HEK293 (cell line): ENCODE results near the gene CDT1.

Experiments
- MEIS1 ChIP-seq: sonication (generic); formaldehyde crosslinking; IDR thresholded peaks from 2 replicates; pipeline ENCODE4 v1.8.1; 2022; ENCODE audit warnings: missing genetic modification reagents, mild to moderate bottlenecking, borderline replicate concordance
- ZNF214 ChIP-seq: fragments of 450-650 bp; formaldehyde crosslinking; IDR thresholded peaks from 2 replicates; pipeline ENCODE4 v1.5.1; 2017; ENCODE audit warnings: missing biosample characterization, mild to moderate bottlenecking, missing genetic modification characterization, borderline replicate concordance
- ZNF416 ChIP-seq: fragments of 450-650 bp; formaldehyde crosslinking; IDR thresholded peaks from 2 replicates; pipeline ENCODE4 v1.5.1; 2016; ENCODE audit warnings: missing biosample characterization, missing genetic modification characterization
- ZNF549 ChIP-seq: fragments of 450-650 bp; IDR thresholded peaks from 2 replicates; pipeline ENCODE4 v1.5.1; 2018; ENCODE audit warnings: missing biosample characterization, missing genetic modification characterization, mild to moderate bottlenecking, inconsistent platforms, moderate library complexity
- ZNF768 ChIP-seq: fragments of 450-650 bp; formaldehyde crosslinking; IDR thresholded peaks from 2 replicates; pipeline ENCODE4 v1.5.1; 2018; ENCODE audit warnings: missing biosample characterization, mild to moderate bottlenecking, missing genetic modification characterization
- ZNF785 ChIP-seq: fragments of 450-650 bp; formaldehyde crosslinking; IDR thresholded peaks from 2 replicates; pipeline ENCODE4 v1.5.1; 2016; ENCODE audit warnings: missing biosample characterization, missing genetic modification characterization
- TF ChIP-seq, protein P1 (sequence below): fragments of 450-650 bp; formaldehyde crosslinking; IDR thresholded peaks from 2 replicates; pipeline ENCODE4 v1.5.1; 2017; ENCODE audit warnings: missing biosample characterization, mild to moderate bottlenecking, missing genetic modification characterization, moderate library complexity
- TF ChIP-seq, protein P2 (sequence below): fragments of 450-650 bp; formaldehyde crosslinking; IDR thresholded peaks from 2 replicates; pipeline ENCODE4 v1.5.1; 2016; ENCODE audit warnings: missing biosample characterization, missing genetic modification characterization

DNA sequence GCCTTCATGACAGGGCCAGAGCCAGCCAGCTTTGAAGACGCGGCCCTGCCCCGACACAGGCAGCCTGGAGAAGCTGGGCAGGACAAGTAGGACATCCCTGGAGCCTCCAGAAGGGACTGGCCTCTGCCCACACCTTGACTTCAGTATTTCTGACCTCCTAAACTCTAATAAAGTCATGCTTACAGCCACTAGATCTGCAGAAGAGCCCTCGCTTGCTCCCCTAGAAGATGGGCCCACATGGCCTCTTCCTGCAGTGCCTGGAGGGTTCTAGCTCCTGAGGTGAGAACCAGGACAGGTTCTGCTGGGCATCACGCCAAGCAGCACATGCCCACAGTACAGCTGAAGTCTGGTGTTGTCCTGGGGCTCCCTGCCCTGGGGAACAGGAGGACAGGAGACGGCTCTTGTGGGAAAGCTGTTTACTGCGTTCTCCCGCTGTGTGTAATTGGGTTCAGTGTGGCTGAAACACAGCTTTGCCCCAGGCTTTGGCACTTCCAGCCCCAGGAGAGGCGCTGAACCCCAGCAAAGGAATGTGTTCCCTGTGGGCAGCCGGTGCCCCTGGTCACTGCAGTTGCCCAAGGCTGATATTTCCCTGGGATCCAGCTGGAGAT lies 5.6 kb downstream of the CDT1 start:
- TF ChIP-seq ZNF785 (no peak), ZNF768 (no peak), ZNF214 (tag by site-specific recombination) (no peak), MEIS1 (CRISPR knock-in tag) (no peak), ZNF549 (tag by site-specific recombination) (no peak), ZNF416 (tag by site-specific recombination) (no peak)
- TF ChIP-seq, protein P1, sequence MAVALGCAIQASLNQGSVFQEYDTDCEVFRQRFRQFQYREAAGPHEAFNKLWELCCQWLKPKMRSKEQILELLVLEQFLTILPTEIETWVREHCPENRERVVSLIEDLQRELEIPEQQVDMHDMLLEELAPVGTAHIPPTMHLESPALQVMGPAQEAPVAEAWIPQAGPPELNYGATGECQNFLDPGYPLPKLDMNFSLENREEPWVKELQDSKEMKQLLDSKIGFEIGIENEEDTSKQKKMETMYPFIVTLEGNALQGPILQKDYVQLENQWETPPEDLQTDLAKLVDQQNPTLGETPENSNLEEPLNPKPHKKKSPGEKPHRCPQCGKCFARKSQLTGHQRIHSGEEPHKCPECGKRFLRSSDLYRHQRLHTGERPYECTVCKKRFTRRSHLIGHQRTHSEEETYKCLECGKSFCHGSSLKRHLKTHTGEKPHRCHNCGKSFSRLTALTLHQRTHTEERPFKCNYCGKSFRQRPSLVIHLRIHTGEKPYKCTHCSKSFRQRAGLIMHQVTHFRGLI (tag by site-specific recombination) = no peak
- TF ChIP-seq, protein P2, sequence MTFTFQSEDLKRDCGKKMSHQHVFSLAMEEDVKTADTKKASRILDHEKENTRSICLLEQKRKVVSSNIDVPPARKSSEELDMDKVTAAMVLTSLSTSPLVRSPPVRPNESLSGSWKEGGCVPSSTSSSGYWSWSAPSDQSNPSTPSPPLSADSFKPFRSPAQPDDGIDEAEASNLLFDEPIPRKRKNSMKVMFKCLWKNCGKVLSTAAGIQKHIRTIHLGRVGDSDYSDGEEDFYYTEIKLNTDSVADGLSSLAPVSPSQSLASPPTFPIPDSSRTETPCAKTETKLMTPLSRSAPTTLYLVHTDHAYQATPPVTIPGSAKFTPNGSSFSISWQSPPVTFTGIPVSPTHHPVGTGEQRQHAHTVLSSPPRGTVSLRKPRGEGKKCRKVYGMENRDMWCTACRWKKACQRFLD (tag by site-specific recombination) = no peak
